GM23338 (cell line): ENCODE measurements around the gene JAKMIP1.

Experiments used
- CREB1 ChIP-seq: fragments of 250-450 bp; sonication (Bioruptor Pico); IDR thresholded peaks from 2 replicates; pipeline ENCODE4 v1.5.0; 2020; ENCODE audit warnings: low read depth, mild to moderate bottlenecking, moderate library complexity
- CTCF ChIP-seq, 2 experiments: fragments of 200-600 bp in 1 of 2; sonication (generic) in 1 of 2; conservative IDR thresholded peaks; 2 replicates each; pipeline versions ENCODE4 v1.5.1 to v1.6.1; 2016 to 2017; ENCODE audit warnings: antibody characterized with exemption in 2 of 2, low read depth in 2 of 2, mild to moderate bottlenecking in 2 of 2, moderate library complexity in 1 of 2
- ETS1 ChIP-seq: IDR thresholded peaks from 2 replicates; pipeline ENCODE4 v1.6.1; 2016; ENCODE audit warnings: antibody characterized with exemption
- EZH2 ChIP-seq: fragments of 200-600 bp; sonication (generic); IDR thresholded peaks from one replicate; pipeline ENCODE4 v1.8.0; 2017; ENCODE audit warnings: antibody characterized with exemption, mild to moderate bottlenecking, low read depth; ENCODE audit not compliant: unreplicated experiment
- EZH2phosphoT487 ChIP-seq: fragments of 200-600 bp; sonication (generic); IDR thresholded peaks from one replicate; pipeline ENCODE4 v1.8.1; 2018; ENCODE audit warnings: antibody characterized with exemption; ENCODE audit not compliant: unreplicated experiment
- JUNB ChIP-seq: IDR thresholded peaks from one replicate; pipeline ENCODE4 v1.6.1; 2016; ENCODE audit warnings: antibody characterized with exemption; ENCODE audit not compliant: unreplicated experiment
- NANOG ChIP-seq: IDR thresholded peaks from 2 replicates; pipeline ENCODE4 v1.6.1; 2016; ENCODE audit warnings: antibody characterized with exemption, borderline replicate concordance
- POLR2AphosphoS5 ChIP-seq: IDR thresholded peaks from 2 replicates; pipeline ENCODE4 v1.6.1; 2016; ENCODE audit warnings: antibody characterized with exemption, low read depth
- REST ChIP-seq: IDR thresholded peaks from one replicate; pipeline ENCODE4 v1.6.1; 2018; ENCODE audit warnings: antibody characterized with exemption; ENCODE audit not compliant: unreplicated experiment
- STAT1 ChIP-seq: IDR thresholded peaks from one replicate; pipeline ENCODE4 v1.6.1; 2016; ENCODE audit warnings: antibody characterized with exemption; ENCODE audit not compliant: unreplicated experiment
- ZNF114 ChIP-seq: fragments of 250-450 bp; sonication (Bioruptor Pico); IDR thresholded peaks from 2 replicates; pipeline ENCODE4 v1.5.0; 2020; ENCODE audit warnings: mild to moderate bottlenecking, moderate library complexity
- ZNF331 ChIP-seq: fragments of 250-450 bp; sonication (Bioruptor Pico); IDR thresholded peaks from 2 replicates; pipeline ENCODE4 v1.5.0; 2020; ENCODE audit warnings: low read depth, mild to moderate bottlenecking, moderate library complexity

GRCh38 chr4:6161921-6162464 lies 38.4 kb downstream of the JAKMIP1 start:
- TF ChIP-seq CTCF (conservative IDR thresholded peaks at IDR 0.05; ENCODE audit: low read depth in 2 of 2) (no peak), POLR2AphosphoS5 (no peak), EZH2 (no peak), REST (no peak), EZH2phosphoT487 (no peak), ZNF114 (CRISPR knock-in tag) (no peak), ETS1 (no peak), JUNB (no peak), CREB1 (CRISPR knock-in tag) (no peak), ZNF331 (CRISPR knock-in tag) (no peak), NANOG (no peak), STAT1 (no peak)
